WTC11 (cell line): ENCODE results near the gene NUDT22. TPM values are rescaled to one million over a fixed set of nuclear protein-coding genes. Genes with fewer than 3 reads are reported as not detected.
A peak's percentile ranks its signal among the peaks of the same experiment; 100 is the strongest.

Experiments used
- ESRRA ChIP-seq: sonication (generic); formaldehyde crosslinking; IDR thresholded peaks from 2 replicates; pipeline ENCODE4 v1.8.1; 2022; ENCODE audit warnings: mild to moderate bottlenecking, missing genetic modification reagents, borderline replicate concordance
- ETV6 ChIP-seq: sonication (generic); formaldehyde crosslinking; IDR thresholded peaks from 2 replicates; pipeline ENCODE4 v1.8.1; 2022; ENCODE audit warnings: mild to moderate bottlenecking, missing genetic modification reagents
- FOXJ3 ChIP-seq: sonication (generic); formaldehyde crosslinking; IDR thresholded peaks from 2 replicates; pipeline ENCODE4 v1.9.0; 2021; ENCODE audit warnings: missing genetic modification reagents, mild to moderate bottlenecking, borderline replicate concordance
- FOXK1 ChIP-seq: sonication (generic); formaldehyde crosslinking; IDR thresholded peaks from 2 replicates; pipeline ENCODE4 v1.8.0; 2022; ENCODE audit warnings: mild to moderate bottlenecking, moderate library complexity, missing genetic modification reagents
- FOXP1 ChIP-seq: sonication (generic); formaldehyde crosslinking; IDR thresholded peaks from 2 replicates; pipeline ENCODE4 v1.8.0; 2022; ENCODE audit warnings: missing genetic modification reagents, mild to moderate bottlenecking, moderate library complexity, borderline replicate concordance
- GABPB1 ChIP-seq: sonication (generic); formaldehyde crosslinking; IDR thresholded peaks from 2 replicates; pipeline ENCODE4 v1.8.1; 2023; ENCODE audit warnings: mild to moderate bottlenecking, missing genetic modification reagents
- HMGA2 ChIP-seq: fragments of 250-450 bp; sonication (Bioruptor Pico); IDR thresholded peaks from 2 replicates; pipeline ENCODE4 v1.4.0; 2021; ENCODE audit warnings: mild to moderate bottlenecking, moderate library complexity
- JAZF1 ChIP-seq: fragments of 250-450 bp; sonication (Bioruptor Pico); IDR thresholded peaks from 2 replicates; pipeline ENCODE4 v1.9.0; 2021; ENCODE audit warnings: moderate library complexity, mild to moderate bottlenecking, inconsistent platforms
- MXD4 ChIP-seq: fragments of 250-450 bp; sonication (Bioruptor Pico); IDR thresholded peaks from 2 replicates; pipeline ENCODE4 v1.8.0; 2021; ENCODE audit warnings: mild to moderate bottlenecking, moderate library complexity, borderline replicate concordance
- MYBL2 ChIP-seq: sonication (generic); formaldehyde crosslinking; IDR thresholded peaks from 2 replicates; pipeline ENCODE4 v1.8.1; 2023; ENCODE audit warnings: mild to moderate bottlenecking, moderate library complexity, missing genetic modification reagents
- NFE2L1 ChIP-seq: sonication (generic); formaldehyde crosslinking; IDR thresholded peaks from 2 replicates; pipeline ENCODE4 v1.8.1; 2023; ENCODE audit warnings: missing genetic modification reagents
- OVOL2 ChIP-seq: fragments of 250-450 bp; sonication (Bioruptor Pico); IDR thresholded peaks from 2 replicates; pipeline ENCODE4 v1.9.0; 2021; ENCODE audit warnings: mild to moderate bottlenecking, borderline replicate concordance
- RELA ChIP-seq: sonication (generic); formaldehyde crosslinking; IDR thresholded peaks from 2 replicates; pipeline ENCODE4 v1.8.1; 2022; ENCODE audit warnings: missing genetic modification reagents, mild to moderate bottlenecking, borderline replicate concordance
- SMAD3 ChIP-seq: sonication (generic); formaldehyde crosslinking; IDR thresholded peaks from 2 replicates; pipeline ENCODE4 v1.8.0; 2022; ENCODE audit warnings: missing genetic modification reagents, mild to moderate bottlenecking, borderline replicate concordance
- SP1 ChIP-seq: sonication (generic); formaldehyde crosslinking; conservative IDR thresholded peaks from 2 replicates; pipeline ENCODE4 v1.8.1; 2022; ENCODE audit warnings: missing genetic modification reagents
- TP53 ChIP-seq: sonication (generic); formaldehyde crosslinking; IDR thresholded peaks from 2 replicates; pipeline ENCODE4 v1.8.1; 2023; ENCODE audit warnings: mild to moderate bottlenecking, missing genetic modification reagents
- ZNF263 ChIP-seq: sonication (generic); formaldehyde crosslinking; IDR thresholded peaks from 2 replicates; pipeline ENCODE4 v1.8.1; 2022; ENCODE audit warnings: low read depth, mild to moderate bottlenecking, moderate library complexity, missing genetic modification reagents
- ZNF423 ChIP-seq: fragments of 250-450 bp; sonication (Bioruptor Pico); IDR thresholded peaks from 2 replicates; pipeline ENCODE4 v2.1.2; 2022; ENCODE audit warnings: mild to moderate bottlenecking, moderate library complexity
- ZNF671 ChIP-seq: fragments of 250-450 bp; sonication (Bioruptor Pico); IDR thresholded peaks from 2 replicates; pipeline ENCODE4 v1.8.0; 2021; ENCODE audit warnings: mild to moderate bottlenecking
- total RNA-seq: library from RNA; stranded (reverse); gene quantifications from 3 replicates; pipeline ENCODE4 v1.2.3, GENCODE V29; 2021
- TF ChIP-seq, protein P1 (sequence below): fragments of 250-450 bp; sonication (Bioruptor Pico); IDR thresholded peaks from 2 replicates; pipeline ENCODE4 v1.9.0; 2021; ENCODE audit warnings: mild to moderate bottlenecking, borderline replicate concordance
- TF ChIP-seq, protein P2 (sequence below): sonication (generic); formaldehyde crosslinking; conservative IDR thresholded peaks from 2 replicates; pipeline ENCODE4 v1.8.1; 2022; ENCODE audit warnings: mild to moderate bottlenecking, missing genetic modification reagents
- TF ChIP-seq, protein P3 (sequence below): sonication (generic); formaldehyde crosslinking; conservative IDR thresholded peaks from 2 replicates; pipeline ENCODE4 v1.8.1; 2023; ENCODE audit warnings: mild to moderate bottlenecking, low read depth, missing genetic modification reagents, moderate library complexity
- TF ChIP-seq, protein P4 (sequence below): fragments of 250-450 bp; sonication (Bioruptor Pico); IDR thresholded peaks from 2 replicates; pipeline ENCODE4 v1.9.0; 2021; ENCODE audit warnings: mild to moderate bottlenecking
- TF ChIP-seq, protein P5 (sequence below): sonication (generic); formaldehyde crosslinking; IDR thresholded peaks from 2 replicates; pipeline ENCODE4 v1.8.0; 2022; ENCODE audit warnings: missing genetic modification reagents
- TF ChIP-seq, protein P6 (sequence below): fragments of 250-450 bp; sonication (Bioruptor Pico); IDR thresholded peaks from 2 replicates; pipeline ENCODE4 v2.1.2; 2022; ENCODE audit warnings: mild to moderate bottlenecking, moderate library complexity

Gene NUDT22
- total RNA-seq, 1 experiment from 2014 or later = 64.4 TPM

DNA sequence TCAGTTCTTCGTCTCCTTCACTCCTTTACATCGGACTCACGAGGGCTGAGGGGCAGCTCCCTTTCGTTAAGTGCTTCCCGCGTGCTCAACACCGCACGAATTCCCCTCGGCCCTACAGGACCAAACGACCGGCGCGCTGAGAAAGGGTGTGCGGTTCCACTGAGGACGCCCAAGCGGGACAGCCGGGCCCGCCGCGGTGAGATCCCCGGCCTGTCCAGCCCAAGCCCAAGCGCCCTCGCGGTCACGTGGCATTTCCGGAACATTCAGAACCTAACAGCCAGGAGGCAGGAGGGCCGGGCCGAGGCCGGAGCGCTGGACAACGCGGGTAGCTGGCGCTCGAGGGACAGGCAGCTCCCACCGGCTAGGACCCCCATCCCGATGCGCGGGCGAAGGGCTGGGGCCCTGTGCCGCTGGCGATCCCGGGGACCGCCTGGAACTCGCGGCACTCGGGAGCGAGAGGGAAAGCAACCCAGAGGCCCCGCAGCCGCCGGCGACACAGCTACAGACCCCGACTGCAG lies 40.8 kb upstream of the NUDT22 start (continued):
- TF ChIP-seq, protein P1, sequence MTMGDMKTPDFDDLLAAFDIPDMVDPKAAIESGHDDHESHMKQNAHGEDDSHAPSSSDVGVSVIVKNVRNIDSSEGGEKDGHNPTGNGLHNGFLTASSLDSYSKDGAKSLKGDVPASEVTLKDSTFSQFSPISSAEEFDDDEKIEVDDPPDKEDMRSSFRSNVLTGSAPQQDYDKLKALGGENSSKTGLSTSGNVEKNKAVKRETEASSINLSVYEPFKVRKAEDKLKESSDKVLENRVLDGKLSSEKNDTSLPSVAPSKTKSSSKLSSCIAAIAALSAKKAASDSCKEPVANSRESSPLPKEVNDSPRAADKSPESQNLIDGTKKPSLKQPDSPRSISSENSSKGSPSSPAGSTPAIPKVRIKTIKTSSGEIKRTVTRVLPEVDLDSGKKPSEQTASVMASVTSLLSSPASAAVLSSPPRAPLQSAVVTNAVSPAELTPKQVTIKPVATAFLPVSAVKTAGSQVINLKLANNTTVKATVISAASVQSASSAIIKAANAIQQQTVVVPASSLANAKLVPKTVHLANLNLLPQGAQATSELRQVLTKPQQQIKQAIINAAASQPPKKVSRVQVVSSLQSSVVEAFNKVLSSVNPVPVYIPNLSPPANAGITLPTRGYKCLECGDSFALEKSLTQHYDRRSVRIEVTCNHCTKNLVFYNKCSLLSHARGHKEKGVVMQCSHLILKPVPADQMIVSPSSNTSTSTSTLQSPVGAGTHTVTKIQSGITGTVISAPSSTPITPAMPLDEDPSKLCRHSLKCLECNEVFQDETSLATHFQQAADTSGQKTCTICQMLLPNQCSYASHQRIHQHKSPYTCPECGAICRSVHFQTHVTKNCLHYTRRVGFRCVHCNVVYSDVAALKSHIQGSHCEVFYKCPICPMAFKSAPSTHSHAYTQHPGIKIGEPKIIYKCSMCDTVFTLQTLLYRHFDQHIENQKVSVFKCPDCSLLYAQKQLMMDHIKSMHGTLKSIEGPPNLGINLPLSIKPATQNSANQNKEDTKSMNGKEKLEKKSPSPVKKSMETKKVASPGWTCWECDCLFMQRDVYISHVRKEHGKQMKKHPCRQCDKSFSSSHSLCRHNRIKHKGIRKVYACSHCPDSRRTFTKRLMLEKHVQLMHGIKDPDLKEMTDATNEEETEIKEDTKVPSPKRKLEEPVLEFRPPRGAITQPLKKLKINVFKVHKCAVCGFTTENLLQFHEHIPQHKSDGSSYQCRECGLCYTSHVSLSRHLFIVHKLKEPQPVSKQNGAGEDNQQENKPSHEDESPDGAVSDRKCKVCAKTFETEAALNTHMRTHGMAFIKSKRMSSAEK = no peak; the same call in 1 of the 2 replicates
- TF ChIP-seq, protein P2, sequence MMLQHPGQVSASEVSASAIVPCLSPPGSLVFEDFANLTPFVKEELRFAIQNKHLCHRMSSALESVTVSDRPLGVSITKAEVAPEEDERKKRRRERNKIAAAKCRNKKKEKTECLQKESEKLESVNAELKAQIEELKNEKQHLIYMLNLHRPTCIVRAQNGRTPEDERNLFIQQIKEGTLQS (CRISPR knock-in tag) = no peak
- TF ChIP-seq, protein P3, sequence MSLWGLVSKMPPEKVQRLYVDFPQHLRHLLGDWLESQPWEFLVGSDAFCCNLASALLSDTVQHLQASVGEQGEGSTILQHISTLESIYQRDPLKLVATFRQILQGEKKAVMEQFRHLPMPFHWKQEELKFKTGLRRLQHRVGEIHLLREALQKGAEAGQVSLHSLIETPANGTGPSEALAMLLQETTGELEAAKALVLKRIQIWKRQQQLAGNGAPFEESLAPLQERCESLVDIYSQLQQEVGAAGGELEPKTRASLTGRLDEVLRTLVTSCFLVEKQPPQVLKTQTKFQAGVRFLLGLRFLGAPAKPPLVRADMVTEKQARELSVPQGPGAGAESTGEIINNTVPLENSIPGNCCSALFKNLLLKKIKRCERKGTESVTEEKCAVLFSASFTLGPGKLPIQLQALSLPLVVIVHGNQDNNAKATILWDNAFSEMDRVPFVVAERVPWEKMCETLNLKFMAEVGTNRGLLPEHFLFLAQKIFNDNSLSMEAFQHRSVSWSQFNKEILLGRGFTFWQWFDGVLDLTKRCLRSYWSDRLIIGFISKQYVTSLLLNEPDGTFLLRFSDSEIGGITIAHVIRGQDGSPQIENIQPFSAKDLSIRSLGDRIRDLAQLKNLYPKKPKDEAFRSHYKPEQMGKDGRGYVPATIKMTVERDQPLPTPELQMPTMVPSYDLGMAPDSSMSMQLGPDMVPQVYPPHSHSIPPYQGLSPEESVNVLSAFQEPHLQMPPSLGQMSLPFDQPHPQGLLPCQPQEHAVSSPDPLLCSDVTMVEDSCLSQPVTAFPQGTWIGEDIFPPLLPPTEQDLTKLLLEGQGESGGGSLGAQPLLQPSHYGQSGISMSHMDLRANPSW (CRISPR knock-in tag) = 0 out of 2 replicates have a peak, but pooled peaks have one; percentile 56
- TF ChIP-seq RELA (CRISPR knock-in tag) (peak; percentile 92; the same call in 1 of the 2 replicates), FOXJ3 (no peak), SMAD3 (CRISPR knock-in tag) (peak; percentile 78; the same call in 1 of the 2 replicates), ESRRA (CRISPR knock-in tag) (peak; percentile 80; the same call in 1 of the 2 replicates), MXD4 (CRISPR knock-in tag) (no peak), TP53 (0 out of 2 replicates have a peak, but pooled peaks have one; percentile 92), FOXP1 (CRISPR knock-in tag) (peak; percentile 97), ZNF671 (CRISPR knock-in tag) (no peak), NFE2L1 (CRISPR knock-in tag) (peak; percentile 94), ETV6 (0 out of 2 replicates have a peak, but pooled peaks have one; percentile 78), ZNF263 (no peak), SP1 (CRISPR knock-in tag) (peak; percentile 68), JAZF1 (CRISPR knock-in tag) (no peak), OVOL2 (CRISPR knock-in tag) (peak; percentile 53; the same call in 1 of the 2 replicates), FOXK1 (CRISPR knock-in tag) (peak; percentile 90), HMGA2 (no peak), MYBL2 (peak; percentile 95), ZNF423 (CRISPR knock-in tag) (no peak), GABPB1 (CRISPR knock-in tag) (peak; percentile 38; the same call in 1 of the 2 replicates)
- TF ChIP-seq, protein P4, sequence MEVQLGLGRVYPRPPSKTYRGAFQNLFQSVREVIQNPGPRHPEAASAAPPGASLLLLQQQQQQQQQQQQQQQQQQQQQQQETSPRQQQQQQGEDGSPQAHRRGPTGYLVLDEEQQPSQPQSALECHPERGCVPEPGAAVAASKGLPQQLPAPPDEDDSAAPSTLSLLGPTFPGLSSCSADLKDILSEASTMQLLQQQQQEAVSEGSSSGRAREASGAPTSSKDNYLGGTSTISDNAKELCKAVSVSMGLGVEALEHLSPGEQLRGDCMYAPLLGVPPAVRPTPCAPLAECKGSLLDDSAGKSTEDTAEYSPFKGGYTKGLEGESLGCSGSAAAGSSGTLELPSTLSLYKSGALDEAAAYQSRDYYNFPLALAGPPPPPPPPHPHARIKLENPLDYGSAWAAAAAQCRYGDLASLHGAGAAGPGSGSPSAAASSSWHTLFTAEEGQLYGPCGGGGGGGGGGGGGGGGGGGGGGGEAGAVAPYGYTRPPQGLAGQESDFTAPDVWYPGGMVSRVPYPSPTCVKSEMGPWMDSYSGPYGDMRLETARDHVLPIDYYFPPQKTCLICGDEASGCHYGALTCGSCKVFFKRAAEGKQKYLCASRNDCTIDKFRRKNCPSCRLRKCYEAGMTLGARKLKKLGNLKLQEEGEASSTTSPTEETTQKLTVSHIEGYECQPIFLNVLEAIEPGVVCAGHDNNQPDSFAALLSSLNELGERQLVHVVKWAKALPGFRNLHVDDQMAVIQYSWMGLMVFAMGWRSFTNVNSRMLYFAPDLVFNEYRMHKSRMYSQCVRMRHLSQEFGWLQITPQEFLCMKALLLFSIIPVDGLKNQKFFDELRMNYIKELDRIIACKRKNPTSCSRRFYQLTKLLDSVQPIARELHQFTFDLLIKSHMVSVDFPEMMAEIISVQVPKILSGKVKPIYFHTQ (CRISPR knock-in tag) = no peak
- TF ChIP-seq, protein P5, sequence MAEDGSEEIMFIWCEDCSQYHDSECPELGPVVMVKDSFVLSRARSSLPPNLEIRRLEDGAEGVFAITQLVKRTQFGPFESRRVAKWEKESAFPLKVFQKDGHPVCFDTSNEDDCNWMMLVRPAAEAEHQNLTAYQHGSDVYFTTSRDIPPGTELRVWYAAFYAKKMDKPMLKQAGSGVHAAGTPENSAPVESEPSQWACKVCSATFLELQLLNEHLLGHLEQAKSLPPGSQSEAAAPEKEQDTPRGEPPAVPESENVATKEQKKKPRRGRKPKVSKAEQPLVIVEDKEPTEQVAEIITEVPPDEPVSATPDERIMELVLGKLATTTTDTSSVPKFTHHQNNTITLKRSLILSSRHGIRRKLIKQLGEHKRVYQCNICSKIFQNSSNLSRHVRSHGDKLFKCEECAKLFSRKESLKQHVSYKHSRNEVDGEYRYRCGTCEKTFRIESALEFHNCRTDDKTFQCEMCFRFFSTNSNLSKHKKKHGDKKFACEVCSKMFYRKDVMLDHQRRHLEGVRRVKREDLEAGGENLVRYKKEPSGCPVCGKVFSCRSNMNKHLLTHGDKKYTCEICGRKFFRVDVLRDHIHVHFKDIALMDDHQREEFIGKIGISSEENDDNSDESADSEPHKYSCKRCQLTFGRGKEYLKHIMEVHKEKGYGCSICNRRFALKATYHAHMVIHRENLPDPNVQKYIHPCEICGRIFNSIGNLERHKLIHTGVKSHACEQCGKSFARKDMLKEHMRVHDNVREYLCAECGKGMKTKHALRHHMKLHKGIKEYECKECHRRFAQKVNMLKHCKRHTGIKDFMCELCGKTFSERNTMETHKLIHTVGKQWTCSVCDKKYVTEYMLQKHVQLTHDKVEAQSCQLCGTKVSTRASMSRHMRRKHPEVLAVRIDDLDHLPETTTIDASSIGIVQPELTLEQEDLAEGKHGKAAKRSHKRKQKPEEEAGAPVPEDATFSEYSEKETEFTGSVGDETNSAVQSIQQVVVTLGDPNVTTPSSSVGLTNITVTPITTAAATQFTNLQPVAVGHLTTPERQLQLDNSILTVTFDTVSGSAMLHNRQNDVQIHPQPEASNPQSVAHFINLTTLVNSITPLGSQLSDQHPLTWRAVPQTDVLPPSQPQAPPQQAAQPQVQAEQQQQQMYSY = no peak; the same call in 1 of the 2 replicates
- TF ChIP-seq, protein P6, sequence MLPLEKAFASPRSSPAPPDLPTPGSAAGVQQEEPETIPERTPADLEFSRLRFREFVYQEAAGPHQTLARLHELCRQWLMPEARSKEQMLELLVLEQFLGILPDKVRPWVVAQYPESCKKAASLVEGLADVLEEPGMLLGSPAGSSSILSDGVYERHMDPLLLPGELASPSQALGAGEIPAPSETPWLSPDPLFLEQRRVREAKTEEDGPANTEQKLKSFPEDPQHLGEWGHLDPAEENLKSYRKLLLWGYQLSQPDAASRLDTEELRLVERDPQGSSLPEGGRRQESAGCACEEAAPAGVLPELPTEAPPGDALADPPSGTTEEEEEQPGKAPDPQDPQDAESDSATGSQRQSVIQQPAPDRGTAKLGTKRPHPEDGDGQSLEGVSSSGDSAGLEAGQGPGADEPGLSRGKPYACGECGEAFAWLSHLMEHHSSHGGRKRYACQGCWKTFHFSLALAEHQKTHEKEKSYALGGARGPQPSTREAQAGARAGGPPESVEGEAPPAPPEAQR = no peak
